GM12878 (cell line): ENCODE measurements around the gene ZNF85. TPM values are rescaled to one million over a fixed set of nuclear protein-coding genes. Genes with fewer than 3 reads are reported as not detected.
A peak's percentile ranks its signal among the peaks of the same experiment; 100 is the strongest.

Experiments
- ATF7 ChIP-seq: fragments of 450-650 bp; IDR thresholded peaks from 2 replicates; pipeline ENCODE4 v1.6.1; 2016; ENCODE audit warnings: low read depth, mild to moderate bottlenecking
- BHLHE40 ChIP-seq, 2 experiments: fragments of 450-650 bp in 1 of 2; IDR thresholded peaks; 2 replicates each; pipeline ENCODE4 v1.6.1; 2011 to 2017; ENCODE audit warnings: low read depth in 2 of 2, borderline replicate concordance in 1 of 2, improper control_type of control experiment in 1 of 2, low read length in 1 of 2, mild to moderate bottlenecking in 1 of 2
- BRCA1 ChIP-seq: IDR thresholded peaks from 2 replicates; pipeline ENCODE4 v1.6.1; 2011; ENCODE audit warnings: low read depth, low read length, improper control_type of control experiment
- CBFB ChIP-seq: IDR thresholded peaks from 2 replicates; pipeline ENCODE4 v1.6.1; 2016; ENCODE audit warnings: antibody characterized with exemption, low read depth
- CHD1 ChIP-seq: IDR thresholded peaks from 2 replicates; pipeline ENCODE4 v1.6.1; 2012; ENCODE audit warnings: low read depth, low read length, improper control_type of control experiment
- CHD2 ChIP-seq: IDR thresholded peaks from 2 replicates; pipeline ENCODE4 v1.6.1; 2011; ENCODE audit warnings: low read depth, low read length, improper control_type of control experiment, borderline replicate concordance
- CREB1 ChIP-seq: IDR thresholded peaks from 2 replicates; pipeline ENCODE4 v1.6.1; 2012; ENCODE audit warnings: low read depth, mild to moderate bottlenecking, inconsistent platforms
- CREM ChIP-seq: IDR thresholded peaks from 2 replicates; pipeline ENCODE4 v1.6.1; 2014; ENCODE audit warnings: antibody characterized with exemption, low read depth
- FOS ChIP-seq: IDR thresholded peaks from 3 replicates; pipeline ENCODE4 v1.6.1; 2011; ENCODE audit warnings: borderline replicate concordance; ENCODE audit not compliant: insufficient read length; ENCODE audit errors: extremely low read depth
- GABPA ChIP-seq: IDR thresholded peaks from 2 replicates; pipeline ENCODE4 v1.6.1; 2014; ENCODE audit warnings: antibody characterized with exemption, low read depth, mild to moderate bottlenecking, inconsistent platforms
- HCFC1 ChIP-seq: fragments of 150-350 bp; IDR thresholded peaks from 2 replicates; pipeline ENCODE4 v1.6.1; 2014; ENCODE audit warnings: low read length
- IKZF1 ChIP-seq: fragments of 450-650 bp; conservative IDR thresholded peaks from 2 replicates; pipeline ENCODE4 v1.6.1; 2017; ENCODE audit warnings: antibody characterized with exemption, mild to moderate bottlenecking
- IRF4 ChIP-seq: IDR thresholded peaks from 2 replicates; pipeline ENCODE4 v1.6.1; 2011; ENCODE audit warnings: low read depth, low read length
- LARP7 ChIP-seq: fragments of 450-650 bp; IDR thresholded peaks from 2 replicates; pipeline ENCODE4 v1.6.1; 2017; ENCODE audit warnings: mild to moderate bottlenecking
- NR2C2 ChIP-seq: IDR thresholded peaks from 2 replicates; pipeline ENCODE4 v1.6.1; 2011; ENCODE audit warnings: borderline replicate concordance, low read depth; ENCODE audit not compliant: control insufficient read depth, insufficient read length
- POLR2A ChIP-seq: IDR thresholded peaks from 2 replicates; pipeline ENCODE4 v1.6.1; 2011; ENCODE audit warnings: low read depth, mild to moderate bottlenecking, low read length
- SRF ChIP-seq, 2 experiments: IDR thresholded peaks; 2 replicates each; pipeline ENCODE4 v1.6.1; 2011; ENCODE audit warnings: low read depth in 2 of 2, low read length in 2 of 2, mild to moderate bottlenecking in 1 of 2, moderate library complexity in 1 of 2
- TBL1XR1 ChIP-seq: IDR thresholded peaks from 2 replicates; pipeline ENCODE4 v1.6.1; 2012; ENCODE audit warnings: low read depth, low read length, improper control_type of control experiment
- polyA plus RNA-seq, 11 experiments: library from polyadenylated mRNA; depleted of rRNA in 4 of 11; unstranded in 6 of 11; stranded (reverse) in 5 of 11; fragments of >200 nt; fragmentation: Nextera tagmentation in 4 of 11; fragmentation: Illumina TruSeq in 1 of 11; extraction: Ambion mirVana in 4 of 11; extraction: Trizol in 1 of 11; gene quantifications; 1 replicate in 1 of 11; 2 replicates in 10 of 11; pipeline versions ENCODE4 v1.2.1 to v1.2.3, GENCODE V29; 2011 to 2016; ENCODE audit warnings: inconsistent platforms in 2 of 11, missing spikeins in 2 of 11, low read depth in 1 of 11
- total RNA-seq, 4 experiments: library from RNA; depleted of rRNA in 3 of 4; stranded (reverse); fragments of >200 nt in 3 of 4; fragmentation: Illumina TruSeq in 1 of 4; extraction: Trizol in 1 of 4; gene quantifications; 2 replicates each; pipeline versions ENCODE4 v1.2.1 to v1.2.3, GENCODE V29; 2013 to 2021
- TF ChIP-seq, protein P1 (sequence below): fragments of 450-650 bp; formaldehyde crosslinking; IDR thresholded peaks from 2 replicates; pipeline ENCODE4 v1.4.0; 2022; ENCODE audit warnings: mild to moderate bottlenecking, moderate library complexity
- TF ChIP-seq, protein P2 (sequence below): fragments of 450-650 bp; formaldehyde crosslinking; IDR thresholded peaks from 2 replicates; pipeline ENCODE4 v1.4.0; 2020; ENCODE audit warnings: mild to moderate bottlenecking, moderate library complexity
- TF ChIP-seq, protein P3 (sequence below): fragments of 450-650 bp; formaldehyde crosslinking; IDR thresholded peaks from 2 replicates; pipeline ENCODE4 v1.5.0; 2022; ENCODE audit warnings: mild to moderate bottlenecking, missing genetic modification characterization

ZNF85 gene
- total and polyA plus RNA-seq, 10 of the 15 experiments (the other 5 are each of a cell fraction or from before 2014, with no cell fraction given), result 12.6 to 31.7 (median 20.9) TPM

DNA sequence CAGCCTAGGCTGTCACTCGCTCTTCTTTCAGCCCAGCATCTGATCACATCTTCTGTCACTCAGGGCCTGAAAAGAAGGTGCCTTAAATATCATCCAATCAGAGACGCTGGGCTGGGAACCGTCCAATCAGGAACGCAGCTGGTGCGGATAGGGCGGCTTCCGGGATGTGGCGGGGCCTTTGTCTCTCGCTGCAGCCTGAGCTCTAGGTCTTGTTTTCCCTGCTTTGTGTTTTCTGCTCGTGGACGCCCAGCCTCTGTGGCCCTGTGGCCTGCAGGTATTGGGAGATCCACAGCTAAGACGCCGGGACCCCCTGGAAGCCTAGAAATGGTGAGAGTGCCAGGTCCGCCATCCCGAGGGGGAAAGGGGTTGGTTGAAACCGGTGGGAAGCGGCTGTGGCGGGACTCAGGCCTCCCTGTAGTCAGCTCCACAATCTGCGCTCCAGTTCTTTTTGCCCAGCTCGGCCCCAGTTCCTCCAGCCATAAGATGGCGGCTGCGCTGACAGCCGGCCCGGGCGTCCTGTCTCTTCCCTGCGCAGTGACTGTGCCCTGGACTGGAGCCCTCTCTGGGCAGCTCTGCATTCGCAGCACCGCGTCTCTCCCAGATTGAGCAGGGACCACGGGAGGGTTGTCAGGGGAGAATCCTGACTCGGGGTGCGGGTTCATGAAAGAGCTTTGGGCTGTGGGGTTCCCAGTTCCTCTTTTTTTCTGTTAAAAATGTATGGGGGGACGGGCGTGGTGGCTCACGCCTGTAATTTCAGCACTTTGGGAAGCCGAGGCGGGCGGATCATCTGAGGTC lies at the start of gene ZNF85 (continued):
- TF ChIP-seq, protein P1, sequence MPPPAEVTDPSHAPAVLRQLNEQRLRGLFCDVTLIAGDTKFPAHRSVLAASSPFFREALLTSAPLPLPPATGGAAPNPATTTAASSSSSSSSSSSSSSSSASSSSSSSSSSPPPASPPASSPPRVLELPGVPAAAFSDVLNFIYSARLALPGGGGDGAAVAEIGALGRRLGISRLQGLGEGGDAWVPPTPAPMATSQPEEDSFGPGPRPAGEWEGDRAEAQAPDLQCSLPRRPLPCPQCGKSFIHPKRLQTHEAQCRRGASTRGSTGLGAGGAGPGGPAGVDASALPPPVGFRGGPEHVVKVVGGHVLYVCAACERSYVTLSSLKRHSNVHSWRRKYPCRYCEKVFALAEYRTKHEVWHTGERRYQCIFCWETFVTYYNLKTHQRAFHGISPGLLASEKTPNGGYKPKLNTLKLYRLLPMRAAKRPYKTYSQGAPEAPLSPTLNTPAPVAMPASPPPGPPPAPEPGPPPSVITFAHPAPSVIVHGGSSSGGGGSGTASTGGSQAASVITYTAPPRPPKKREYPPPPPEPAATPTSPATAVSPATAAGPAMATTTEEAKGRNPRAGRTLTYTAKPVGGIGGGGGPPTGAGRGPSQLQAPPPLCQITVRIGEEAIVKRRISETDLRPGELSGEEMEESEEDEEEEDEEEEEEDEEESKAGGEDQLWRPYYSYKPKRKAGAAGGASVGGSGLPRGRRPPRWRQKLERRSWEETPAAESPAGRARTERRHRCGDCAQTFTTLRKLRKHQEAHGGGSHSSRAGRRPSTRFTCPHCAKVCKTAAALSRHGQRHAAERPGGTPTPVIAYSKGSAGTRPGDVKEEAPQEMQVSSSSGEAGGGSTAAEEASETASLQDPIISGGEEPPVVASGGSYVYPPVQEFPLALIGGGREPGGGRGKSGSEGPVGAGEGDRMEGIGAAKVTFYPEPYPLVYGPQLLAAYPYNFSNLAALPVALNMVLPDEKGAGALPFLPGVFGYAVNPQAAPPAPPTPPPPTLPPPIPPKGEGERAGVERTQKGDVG, result no peak
- TF ChIP-seq IKZF1 (peak; percentile 68), FOS (peak; percentile 80), BHLHE40 (IDR thresholded peaks at IDR 0.05; ENCODE audit: borderline replicate concordance in 1 of 2, low read depth in 2 of 2, low read length in 1 of 2) (no peak), LARP7 (no peak), CHD1 (no peak), CREB1 (no peak), HCFC1 (no peak), TBL1XR1 (no peak), IRF4 (0 out of 2 replicates have a peak, but pooled peaks have one; percentile 9), BRCA1 (no peak), POLR2A (peak; percentile 82), GABPA (peak; percentile 85), ATF7 (0 out of 2 replicates have a peak, but pooled peaks have one; percentile 9), SRF (IDR thresholded peaks at IDR 0.05; ENCODE audit: low read depth in 2 of 2, low read length in 2 of 2) (no peak), CHD2 (peak; percentile 81), CBFB (no peak), NR2C2 (no peak), CREM (no peak)
- TF ChIP-seq, protein P2, sequence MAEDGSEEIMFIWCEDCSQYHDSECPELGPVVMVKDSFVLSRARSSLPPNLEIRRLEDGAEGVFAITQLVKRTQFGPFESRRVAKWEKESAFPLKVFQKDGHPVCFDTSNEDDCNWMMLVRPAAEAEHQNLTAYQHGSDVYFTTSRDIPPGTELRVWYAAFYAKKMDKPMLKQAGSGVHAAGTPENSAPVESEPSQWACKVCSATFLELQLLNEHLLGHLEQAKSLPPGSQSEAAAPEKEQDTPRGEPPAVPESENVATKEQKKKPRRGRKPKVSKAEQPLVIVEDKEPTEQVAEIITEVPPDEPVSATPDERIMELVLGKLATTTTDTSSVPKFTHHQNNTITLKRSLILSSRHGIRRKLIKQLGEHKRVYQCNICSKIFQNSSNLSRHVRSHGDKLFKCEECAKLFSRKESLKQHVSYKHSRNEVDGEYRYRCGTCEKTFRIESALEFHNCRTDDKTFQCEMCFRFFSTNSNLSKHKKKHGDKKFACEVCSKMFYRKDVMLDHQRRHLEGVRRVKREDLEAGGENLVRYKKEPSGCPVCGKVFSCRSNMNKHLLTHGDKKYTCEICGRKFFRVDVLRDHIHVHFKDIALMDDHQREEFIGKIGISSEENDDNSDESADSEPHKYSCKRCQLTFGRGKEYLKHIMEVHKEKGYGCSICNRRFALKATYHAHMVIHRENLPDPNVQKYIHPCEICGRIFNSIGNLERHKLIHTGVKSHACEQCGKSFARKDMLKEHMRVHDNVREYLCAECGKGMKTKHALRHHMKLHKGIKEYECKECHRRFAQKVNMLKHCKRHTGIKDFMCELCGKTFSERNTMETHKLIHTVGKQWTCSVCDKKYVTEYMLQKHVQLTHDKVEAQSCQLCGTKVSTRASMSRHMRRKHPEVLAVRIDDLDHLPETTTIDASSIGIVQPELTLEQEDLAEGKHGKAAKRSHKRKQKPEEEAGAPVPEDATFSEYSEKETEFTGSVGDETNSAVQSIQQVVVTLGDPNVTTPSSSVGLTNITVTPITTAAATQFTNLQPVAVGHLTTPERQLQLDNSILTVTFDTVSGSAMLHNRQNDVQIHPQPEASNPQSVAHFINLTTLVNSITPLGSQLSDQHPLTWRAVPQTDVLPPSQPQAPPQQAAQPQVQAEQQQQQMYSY (CRISPR knock-in tag), result no peak
- TF ChIP-seq, protein P3, sequence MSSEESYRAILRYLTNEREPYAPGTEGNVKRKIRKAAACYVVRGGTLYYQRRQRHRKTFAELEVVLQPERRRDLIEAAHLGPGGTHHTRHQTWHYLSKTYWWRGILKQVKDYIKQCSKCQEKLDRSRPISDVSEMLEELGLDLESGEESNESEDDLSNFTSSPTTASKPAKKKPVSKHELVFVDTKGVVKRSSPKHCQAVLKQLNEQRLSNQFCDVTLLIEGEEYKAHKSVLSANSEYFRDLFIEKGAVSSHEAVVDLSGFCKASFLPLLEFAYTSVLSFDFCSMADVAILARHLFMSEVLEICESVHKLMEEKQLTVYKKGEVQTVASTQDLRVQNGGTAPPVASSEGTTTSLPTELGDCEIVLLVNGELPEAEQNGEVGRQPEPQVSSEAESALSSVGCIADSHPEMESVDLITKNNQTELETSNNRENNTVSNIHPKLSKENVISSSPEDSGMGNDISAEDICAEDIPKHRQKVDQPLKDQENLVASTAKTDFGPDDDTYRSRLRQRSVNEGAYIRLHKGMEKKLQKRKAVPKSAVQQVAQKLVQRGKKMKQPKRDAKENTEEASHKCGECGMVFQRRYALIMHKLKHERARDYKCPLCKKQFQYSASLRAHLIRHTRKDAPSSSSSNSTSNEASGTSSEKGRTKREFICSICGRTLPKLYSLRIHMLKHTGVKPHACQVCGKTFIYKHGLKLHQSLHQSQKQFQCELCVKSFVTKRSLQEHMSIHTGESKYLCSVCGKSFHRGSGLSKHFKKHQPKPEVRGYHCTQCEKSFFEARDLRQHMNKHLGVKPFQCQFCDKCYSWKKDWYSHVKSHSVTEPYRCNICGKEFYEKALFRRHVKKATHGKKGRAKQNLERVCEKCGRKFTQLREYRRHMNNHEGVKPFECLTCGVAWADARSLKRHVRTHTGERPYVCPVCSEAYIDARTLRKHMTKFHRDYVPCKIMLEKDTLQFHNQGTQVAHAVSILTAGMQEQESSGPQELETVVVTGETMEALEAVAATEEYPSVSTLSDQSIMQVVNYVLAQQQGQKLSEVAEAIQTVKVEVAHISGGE (CRISPR knock-in tag), result no peak
